ENCODE results near the gene TMEM150B.

The TMEM150B gene

GRCh38 chr19:55304980-55305379, 20.2 kb downstream of the TMEM150B start:
- peaks cover 52 to 77% of the 10 kb centered on the region in 2 donors for H3K36me3 ChIP-seq (replicated peaks in 1 of 2; ENCODE audit: control insufficient read depth in 2 of 2, insufficient read depth in 2 of 2, low read length in 2 of 2)
- no peak overlapping the region for H2BK12ac ChIP-seq (ENCODE audit: low read length)
- H3K27ac ChIP-seq (replicated peaks; ENCODE audit: low read length) = no peak overlapping the region
- H3K14ac ChIP-seq (ENCODE audit: low read length) = no peak overlapping the region
- H3K4ac ChIP-seq (ENCODE audit: low read length) = no peak overlapping the region
- H3K23ac ChIP-seq (ENCODE audit: low read depth, low read length, poor library complexity) = no peak overlapping the region
- H3K18ac ChIP-seq (ENCODE audit: low read length) = peak overlapping the region; percentile 42
- no peak overlapping the region for H2BK120ac ChIP-seq (ENCODE audit: low read depth, low read length)
- peak overlapping the region; percentile 18 for H2AK5ac ChIP-seq (ENCODE audit: low read depth, low read length)
- DNase-seq (ENCODE audit: low spot score) = no peak
- H2AFZ ChIP-seq (ENCODE audit: low read length) = no peak overlapping the region
- H3K27me3 ChIP-seq (ENCODE audit: control insufficient read depth in 3 of 3, insufficient read depth in 3 of 3, low read depth in 1 of 3, low read length in 3 of 3) = no peaks in the 10 kb centered on the region
- H3K4me1 ChIP-seq (ENCODE audit: control insufficient read depth in 2 of 2, insufficient read depth in 1 of 2, low read depth in 1 of 2, low read length in 2 of 2) = peaks cover 13 to 14% of the 10 kb centered on the region in 2 donors
- no peak overlapping the region for H4K91ac ChIP-seq (ENCODE audit: low read depth, low read length, poor library complexity)
- no CpG with 5 or more reads among the region's 14 CpGs for WGBS, 2 donors (ENCODE audit: extremely low coverage in 2 of 2, insufficient read length in 2 of 2, insufficient replicate concordance in 1 of 2)
- H3K9ac ChIP-seq (ENCODE audit: low read depth, low read length, poor library complexity) = no peak overlapping the region
- H3K9me3 ChIP-seq (replicated peaks in 1 of 2; ENCODE audit: control insufficient read depth in 2 of 2, insufficient read depth in 1 of 2, low read depth in 1 of 2, low read length in 2 of 2) = peaks cover 4 to 5% of the 10 kb centered on the region in 2 donors
- H4K8ac ChIP-seq (ENCODE audit: low read depth, low read length) = no peak overlapping the region
- H2BK15ac ChIP-seq (ENCODE audit: low read length) = no peak overlapping the region
- no peak overlapping the region for H3K4me3 ChIP-seq (ENCODE audit: low read length in 2 of 2)
- H3K79me1 ChIP-seq (ENCODE audit: low read depth, low read length) = no peaks in the 10 kb centered on the region
- peak overlapping the region; percentile 3 for H2BK5ac ChIP-seq (ENCODE audit: low read length)
- no peak overlapping the region for H3K4me2 ChIP-seq (ENCODE audit: insufficient read depth, low read length, poor library complexity, severe bottlenecking)

- Histone ChIP-seq H2AFZ (ENCODE audit: low read length) (no peak overlapping the region), H3K79me1 (ENCODE audit: low read depth, low read length) (no peaks in the 10 kb centered on the region), H2BK120ac (ENCODE audit: low read depth, low read length) (no peak overlapping the region), H3K4me3 (ENCODE audit: low read length in 2 of 2) (no peak overlapping the region), H4K91ac (ENCODE audit: low read depth, low read length, poor library complexity) (no peak overlapping the region), H3K36me3 (replicated peaks in 1 of 2; ENCODE audit: control insufficient read depth in 2 of 2, insufficient read depth in 2 of 2, low read length in 2 of 2) (peaks cover 51 to 77% of the 10 kb centered on the region in 2 donors), H3K14ac (ENCODE audit: low read length) (no peak overlapping the region), H3K23ac (ENCODE audit: low read depth, low read length, poor library complexity) (no peak overlapping the region), H2BK5ac (ENCODE audit: low read length) (peak overlapping the region; percentile 3), H3K27ac (replicated peaks; ENCODE audit: low read length) (no peak overlapping the region), H2BK12ac (ENCODE audit: low read length) (no peak overlapping the region), H4K8ac (ENCODE audit: low read depth, low read length) (no peak overlapping the region), H3K4me2 (ENCODE audit: insufficient read depth, low read length, poor library complexity, severe bottlenecking) (no peak overlapping the region), H3K18ac (ENCODE audit: low read length) (peak overlapping the region; percentile 42), H2BK15ac (ENCODE audit: low read length) (no peak overlapping the region), H2AK5ac (ENCODE audit: low read depth, low read length) (no peak overlapping the region), H3K27me3 (ENCODE audit: control insufficient read depth in 3 of 3, insufficient read depth in 3 of 3, low read depth in 1 of 3, low read length in 3 of 3) (no peaks in the 10 kb centered on the region), H3K4me1 (ENCODE audit: control insufficient read depth in 2 of 2, insufficient read depth in 1 of 2, low read depth in 1 of 2, low read length in 2 of 2) (peaks cover 13 to 14% of the 10 kb centered on the region in 2 donors), H3K4ac (ENCODE audit: low read length) (no peak overlapping the region), H3K9me3 (replicated peaks in 1 of 2; ENCODE audit: control insufficient read depth in 2 of 2, insufficient read depth in 1 of 2, low read depth in 1 of 2, low read length in 2 of 2) (peaks cover 4 to 5% of the 10 kb centered on the region in 2 donors), H3K9ac (ENCODE audit: low read depth, low read length, poor library complexity) (no peak overlapping the region)
- DNase-seq (ENCODE audit: low spot score) = no peak
- WGBS, 2 donors (ENCODE audit: extremely low coverage in 2 of 2, insufficient read length in 2 of 2, insufficient replicate concordance in 1 of 2) = no CpG with 5 or more reads among the region's 39 CpGs
Observed at GRCh38 chr19:55304279-55304978, 20.7 kb downstream of the TMEM150B start.

- Histone ChIP-seq H3K36me3 (replicated peaks in 1 of 2; ENCODE audit: control insufficient read depth in 2 of 2, insufficient read depth in 2 of 2, low read length in 2 of 2) (peaks cover 46 to 77% of the 10 kb centered on the region in 2 donors), H3K4ac (ENCODE audit: low read length) (no peak overlapping the region), H2AK5ac (ENCODE audit: low read depth, low read length) (no peak overlapping the region), H3K4me2 (ENCODE audit: insufficient read depth, low read length, poor library complexity, severe bottlenecking) (no peak overlapping the region), H3K14ac (ENCODE audit: low read length) (no peak overlapping the region), H3K27ac (replicated peaks; ENCODE audit: low read length) (no peak overlapping the region), H3K79me1 (ENCODE audit: low read depth, low read length) (no peaks in the 10 kb centered on the region), H2BK5ac (ENCODE audit: low read length) (no peak overlapping the region), H2AFZ (ENCODE audit: low read length) (no peak overlapping the region), H2BK15ac (ENCODE audit: low read length) (no peak overlapping the region), H2BK12ac (ENCODE audit: low read length) (no peak overlapping the region), H3K4me1 (ENCODE audit: control insufficient read depth in 2 of 2, insufficient read depth in 1 of 2, low read depth in 1 of 2, low read length in 2 of 2) (peaks cover 13 to 14% of the 10 kb centered on the region in 2 donors), H4K8ac (ENCODE audit: low read depth, low read length) (no peak overlapping the region), H4K91ac (ENCODE audit: low read depth, low read length, poor library complexity) (no peak overlapping the region), H2BK120ac (ENCODE audit: low read depth, low read length) (no peak overlapping the region), H3K9me3 (replicated peaks in 1 of 2; ENCODE audit: control insufficient read depth in 2 of 2, insufficient read depth in 1 of 2, low read depth in 1 of 2, low read length in 2 of 2) (peaks cover 0 to 4% of the 10 kb centered on the region in 2 donors), H3K9ac (ENCODE audit: low read depth, low read length, poor library complexity) (no peak overlapping the region), H3K23ac (ENCODE audit: low read depth, low read length, poor library complexity) (no peak overlapping the region), H3K27me3 (ENCODE audit: control insufficient read depth in 3 of 3, insufficient read depth in 3 of 3, low read depth in 1 of 3, low read length in 3 of 3) (no peaks in the 10 kb centered on the region), H3K4me3 (ENCODE audit: low read length in 2 of 2) (no peak overlapping the region), H3K18ac (ENCODE audit: low read length) (no peak overlapping the region)
- DNase-seq (ENCODE audit: low spot score) = no peak
- WGBS, 2 donors (ENCODE audit: extremely low coverage in 2 of 2, insufficient read length in 2 of 2, insufficient replicate concordance in 1 of 2) = no CpG with 5 or more reads among the region's 11 CpGs
Observed at GRCh38 chr19:55303477-55303876, 21.7 kb downstream of the TMEM150B start.

GRCh38 chr19:55302318-55302703, 22.8 kb downstream of the TMEM150B start:
- no peak overlapping the region for H3K4me2 ChIP-seq (ENCODE audit: insufficient read depth, low read length, poor library complexity, severe bottlenecking)
- peaks cover 47 to 72% of the 10 kb centered on the region in 2 donors for H3K36me3 ChIP-seq (replicated peaks in 1 of 2; ENCODE audit: control insufficient read depth in 2 of 2, insufficient read depth in 2 of 2, low read length in 2 of 2)
- WGBS, 2 donors (ENCODE audit: extremely low coverage in 2 of 2, insufficient read length in 2 of 2, insufficient replicate concordance in 1 of 2) = no CpG with 5 or more reads among the region's 12 CpGs

More at GRCh38 chr19:55302318-55302703, 22.8 kb downstream of the TMEM150B start:
- Histone ChIP-seq H3K9ac (ENCODE audit: low read depth, low read length, poor library complexity) (no peak overlapping the region), H3K27me3 (ENCODE audit: control insufficient read depth in 3 of 3, insufficient read depth in 3 of 3, low read depth in 1 of 3, low read length in 3 of 3) (no peaks in the 10 kb centered on the region), H4K8ac (ENCODE audit: low read depth, low read length) (no peak overlapping the region), H3K4ac (ENCODE audit: low read length) (no peak overlapping the region), H2BK5ac (ENCODE audit: low read length) (peak overlapping the region; percentile 84), H3K79me1 (ENCODE audit: low read depth, low read length) (no peaks in the 10 kb centered on the region), H3K4me1 (ENCODE audit: control insufficient read depth in 2 of 2, insufficient read depth in 1 of 2, low read depth in 1 of 2, low read length in 2 of 2) (peaks cover 13 to 14% of the 10 kb centered on the region in 2 donors), H2BK12ac (ENCODE audit: low read length) (peak overlapping the region; percentile 50), H3K9me3 (replicated peaks in 1 of 2; ENCODE audit: control insufficient read depth in 2 of 2, insufficient read depth in 1 of 2, low read depth in 1 of 2, low read length in 2 of 2) (peaks cover 0 to 2% of the 10 kb centered on the region in 2 donors), H3K4me3 (ENCODE audit: low read length in 2 of 2) (no peak overlapping the region), H4K91ac (ENCODE audit: low read depth, low read length, poor library complexity) (no peak overlapping the region), H2AK5ac (ENCODE audit: low read depth, low read length) (peak overlapping the region; percentile 64), H2BK120ac (ENCODE audit: low read depth, low read length) (no peak overlapping the region), H3K23ac (ENCODE audit: low read depth, low read length, poor library complexity) (peak overlapping the region; percentile 69), H3K27ac (replicated peaks; ENCODE audit: low read length) (no peak overlapping the region), H2AFZ (ENCODE audit: low read length) (no peak overlapping the region), H3K14ac (ENCODE audit: low read length) (no peak overlapping the region), H3K18ac (ENCODE audit: low read length) (peak overlapping the region; percentile 55), H2BK15ac (ENCODE audit: low read length) (no peak overlapping the region)
- no peak for DNase-seq (ENCODE audit: low spot score)
